ENCODE results near the gene CXCL3. TPM values are rescaled to one million over a fixed set of nuclear protein-coding genes. Genes with fewer than 3 reads are reported as not detected.

The CXCL3 gene
- total RNA-seq (2014; rRNA removed; shearing (Covaris generic)), result 3.6 and 8.3 TPM in 2 replicates
- polyA plus RNA-seq (2016; fragmentation: Nextera tagmentation; extraction: Ambion mirVana), result 15.9 and 19.5 TPM in 2 replicates
- long read RNA-seq, transcript CXCL3-201 (4 exons, 1,075 nt), result major isoform, 7 of 7 reads
- long read RNA-seq, partial matches to known transcripts, result 0 of 7 reads
- long read RNA-seq, other reads (novel, unspliced or antisense), result 0 of 7 reads

DNA sequence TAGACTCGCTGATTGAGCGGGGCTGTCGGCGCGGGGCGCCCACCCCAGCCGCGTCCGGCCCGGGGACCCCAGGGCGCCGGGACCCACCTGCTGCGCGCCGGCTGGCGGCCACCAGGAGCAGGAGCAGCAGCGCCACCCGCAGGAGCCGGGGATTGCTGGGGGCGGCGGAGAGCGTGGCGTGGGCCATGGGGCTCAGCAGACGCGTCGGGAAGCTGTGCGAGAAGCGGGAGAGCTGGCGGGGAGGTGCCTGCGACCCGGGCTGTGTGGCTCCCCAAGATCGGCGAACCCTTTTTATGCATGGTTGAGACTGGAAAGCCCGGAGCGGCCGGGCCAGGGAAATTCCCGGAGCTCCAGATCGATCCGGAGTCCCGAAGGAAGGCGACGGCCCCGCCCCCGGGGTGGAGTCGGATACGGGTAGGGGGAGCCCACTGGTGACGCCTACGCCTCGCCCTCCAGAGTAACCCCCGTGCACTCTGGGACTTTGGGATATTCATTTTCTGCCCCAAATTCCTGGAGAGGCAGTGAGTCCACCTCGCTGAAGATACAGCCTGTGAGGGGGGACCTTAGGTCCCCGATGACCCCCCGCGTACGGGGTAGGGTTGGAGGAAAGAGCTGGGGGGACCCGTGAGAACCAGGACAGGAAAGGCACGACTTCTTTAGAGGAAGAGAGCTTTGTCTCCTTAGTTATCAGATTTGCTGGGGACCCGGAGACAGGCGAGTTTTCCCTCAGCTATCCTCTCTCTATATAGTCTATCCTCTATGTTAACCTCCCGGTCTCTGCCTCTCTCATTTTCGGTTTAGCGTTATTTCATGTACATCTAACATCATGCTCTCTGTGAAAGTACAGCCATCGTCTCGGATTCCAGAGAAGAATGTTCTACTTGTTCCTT is at the start of gene CXCL3:
Gene CXCL3, minus strand, starts transcription at position 265 of the 890 bp plus-strand sequence. Its CDS starts 78 bp downstream, at position 187.
- Histone ChIP-seq H3K27me3 (ENCODE audit: insufficient read depth) (no peaks in the 10 kb centered on the region), H3K36me3 (ENCODE audit: insufficient read depth) (no peaks in the 10 kb centered on the region), H3K9me2 (ENCODE audit: insufficient read depth) (no peaks in the 10 kb centered on the region), H4K20me1 (replicated peaks; ENCODE audit: insufficient read depth) (no peaks in the 10 kb centered on the region), H3F3A (replicated peaks; ENCODE audit: low read depth) (no peaks in the 10 kb centered on the region), H2AFZ (peak within 1 kb of the TSS; percentile 89), H3K27ac (ENCODE audit: low read depth) (no peak within 1 kb of the TSS), H3K79me2 (replicated peaks; ENCODE audit: insufficient read depth) (no peaks in the 10 kb centered on the region), H3K4me1 (ENCODE audit: insufficient read depth) (peaks cover 32% of the 10 kb centered on the region), H3K4me3 (peak within 1 kb of the TSS; percentile 76), H3K4me2 (peak within 1 kb of the TSS; percentile 77)
- Mint-ChIP-seq H3K4me3 (peak within 1 kb of the TSS; percentile 90), H3K27me3 (ENCODE audit: insufficient read depth, low read depth, poor library complexity) (peaks cover 2% of the 10 kb centered on the region), H3K36me3 (ENCODE audit: low read depth) (no peaks in the 10 kb centered on the region; the same call in 1 of the 3 replicates), H3K9me3 (no peaks in the 10 kb centered on the region), H3K27ac (peak within 1 kb of the TSS; percentile 88), H3K4me1 (peaks cover 47% of the 10 kb centered on the region)
- DNase-seq (ENCODE audit: low spot score), result peak; percentile 87
- TF ChIP-seq NANOG (IDR thresholded peaks at IDR 0.05; ENCODE audit: borderline replicate concordance) (no peak), EZH2phosphoT487 (IDR thresholded peaks at IDR 0.05; ENCODE audit: unreplicated experiment) (no peak), JUNB (IDR thresholded peaks at IDR 0.05; ENCODE audit: unreplicated experiment) (no peak), ZNF331 (CRISPR knock-in tag; IDR thresholded peaks at IDR 0.05; ENCODE audit: low read depth) (no peak), POLR2AphosphoS5 (IDR thresholded peaks at IDR 0.05; ENCODE audit: low read depth) (peak; percentile 65), EZH2 (IDR thresholded peaks at IDR 0.05; ENCODE audit: low read depth, unreplicated experiment) (no peak)
- TF ChIP-seq, protein P1, sequence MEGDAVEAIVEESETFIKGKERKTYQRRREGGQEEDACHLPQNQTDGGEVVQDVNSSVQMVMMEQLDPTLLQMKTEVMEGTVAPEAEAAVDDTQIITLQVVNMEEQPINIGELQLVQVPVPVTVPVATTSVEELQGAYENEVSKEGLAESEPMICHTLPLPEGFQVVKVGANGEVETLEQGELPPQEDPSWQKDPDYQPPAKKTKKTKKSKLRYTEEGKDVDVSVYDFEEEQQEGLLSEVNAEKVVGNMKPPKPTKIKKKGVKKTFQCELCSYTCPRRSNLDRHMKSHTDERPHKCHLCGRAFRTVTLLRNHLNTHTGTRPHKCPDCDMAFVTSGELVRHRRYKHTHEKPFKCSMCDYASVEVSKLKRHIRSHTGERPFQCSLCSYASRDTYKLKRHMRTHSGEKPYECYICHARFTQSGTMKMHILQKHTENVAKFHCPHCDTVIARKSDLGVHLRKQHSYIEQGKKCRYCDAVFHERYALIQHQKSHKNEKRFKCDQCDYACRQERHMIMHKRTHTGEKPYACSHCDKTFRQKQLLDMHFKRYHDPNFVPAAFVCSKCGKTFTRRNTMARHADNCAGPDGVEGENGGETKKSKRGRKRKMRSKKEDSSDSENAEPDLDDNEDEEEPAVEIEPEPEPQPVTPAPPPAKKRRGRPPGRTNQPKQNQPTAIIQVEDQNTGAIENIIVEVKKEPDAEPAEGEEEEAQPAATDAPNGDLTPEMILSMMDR (conservative IDR thresholded peaks at IDR 0.05; ENCODE audit: low read depth in 2 of 2), result peak; percentile 24 to 40; a peak in 3 of 4 replicates
- TF ChIP-seq, protein P2, sequence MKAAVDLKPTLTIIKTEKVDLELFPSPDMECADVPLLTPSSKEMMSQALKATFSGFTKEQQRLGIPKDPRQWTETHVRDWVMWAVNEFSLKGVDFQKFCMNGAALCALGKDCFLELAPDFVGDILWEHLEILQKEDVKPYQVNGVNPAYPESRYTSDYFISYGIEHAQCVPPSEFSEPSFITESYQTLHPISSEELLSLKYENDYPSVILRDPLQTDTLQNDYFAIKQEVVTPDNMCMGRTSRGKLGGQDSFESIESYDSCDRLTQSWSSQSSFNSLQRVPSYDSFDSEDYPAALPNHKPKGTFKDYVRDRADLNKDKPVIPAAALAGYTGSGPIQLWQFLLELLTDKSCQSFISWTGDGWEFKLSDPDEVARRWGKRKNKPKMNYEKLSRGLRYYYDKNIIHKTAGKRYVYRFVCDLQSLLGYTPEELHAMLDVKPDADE (IDR thresholded peaks at IDR 0.05), result no peak
- ATAC-seq, result peak; percentile 87

DNA sequence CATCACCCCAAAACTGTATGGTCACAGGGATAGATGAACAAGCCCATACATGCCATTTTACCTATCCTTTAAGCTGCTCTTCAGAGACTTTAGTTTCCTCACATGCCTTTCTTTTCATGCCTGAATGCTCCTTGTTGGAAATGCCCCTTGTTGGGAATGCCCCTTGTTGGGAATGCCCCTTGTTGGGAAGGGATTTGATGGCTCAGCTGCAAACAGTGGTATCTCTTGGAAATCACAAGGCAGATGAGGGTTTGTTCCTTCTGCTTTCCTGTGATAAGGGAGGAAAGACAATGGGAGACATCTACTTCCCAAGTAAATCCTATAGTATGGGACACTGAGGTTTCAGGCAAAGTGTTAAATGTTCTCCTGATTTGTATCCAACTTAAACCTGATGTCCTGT is 49.0 kb upstream of the CXCL3 start:
- Histone ChIP-seq H3K4me2 (no peak overlapping the region), H2AFZ (peak overlapping the region; percentile 90), H3K4me3 (no peak overlapping the region), H3K27ac (ENCODE audit: low read depth) (no peak overlapping the region), H3K27me3 (ENCODE audit: insufficient read depth) (no peaks in the 10 kb centered on the region), H3K36me3 (ENCODE audit: insufficient read depth) (no peaks in the 10 kb centered on the region), H3F3A (replicated peaks; ENCODE audit: low read depth) (no peaks in the 10 kb centered on the region), H4K20me1 (replicated peaks; ENCODE audit: insufficient read depth) (no peaks in the 10 kb centered on the region), H3K79me2 (replicated peaks; ENCODE audit: insufficient read depth) (no peaks in the 10 kb centered on the region), H3K9me2 (ENCODE audit: insufficient read depth) (peaks cover 9% of the 10 kb centered on the region; the same call in 1 of the 2 replicates), H3K4me1 (ENCODE audit: insufficient read depth) (no peaks in the 10 kb centered on the region)
- Mint-ChIP-seq H3K27me3 (ENCODE audit: insufficient read depth, low read depth, poor library complexity) (no peaks in the 10 kb centered on the region), H3K4me3 (no peak overlapping the region), H3K4me1 (no peaks in the 10 kb centered on the region; the same call in 2 of the 3 replicates), H3K9me3 (no peaks in the 10 kb centered on the region), H3K27ac (no peak overlapping the region; the same call in 1 of the 2 replicates), H3K36me3 (ENCODE audit: low read depth) (no peaks in the 10 kb centered on the region)
- DNase-seq (ENCODE audit: low spot score), result no peak
- TF ChIP-seq JUNB (IDR thresholded peaks at IDR 0.05; ENCODE audit: unreplicated experiment), result no peak
- TF ChIP-seq, protein P3, sequence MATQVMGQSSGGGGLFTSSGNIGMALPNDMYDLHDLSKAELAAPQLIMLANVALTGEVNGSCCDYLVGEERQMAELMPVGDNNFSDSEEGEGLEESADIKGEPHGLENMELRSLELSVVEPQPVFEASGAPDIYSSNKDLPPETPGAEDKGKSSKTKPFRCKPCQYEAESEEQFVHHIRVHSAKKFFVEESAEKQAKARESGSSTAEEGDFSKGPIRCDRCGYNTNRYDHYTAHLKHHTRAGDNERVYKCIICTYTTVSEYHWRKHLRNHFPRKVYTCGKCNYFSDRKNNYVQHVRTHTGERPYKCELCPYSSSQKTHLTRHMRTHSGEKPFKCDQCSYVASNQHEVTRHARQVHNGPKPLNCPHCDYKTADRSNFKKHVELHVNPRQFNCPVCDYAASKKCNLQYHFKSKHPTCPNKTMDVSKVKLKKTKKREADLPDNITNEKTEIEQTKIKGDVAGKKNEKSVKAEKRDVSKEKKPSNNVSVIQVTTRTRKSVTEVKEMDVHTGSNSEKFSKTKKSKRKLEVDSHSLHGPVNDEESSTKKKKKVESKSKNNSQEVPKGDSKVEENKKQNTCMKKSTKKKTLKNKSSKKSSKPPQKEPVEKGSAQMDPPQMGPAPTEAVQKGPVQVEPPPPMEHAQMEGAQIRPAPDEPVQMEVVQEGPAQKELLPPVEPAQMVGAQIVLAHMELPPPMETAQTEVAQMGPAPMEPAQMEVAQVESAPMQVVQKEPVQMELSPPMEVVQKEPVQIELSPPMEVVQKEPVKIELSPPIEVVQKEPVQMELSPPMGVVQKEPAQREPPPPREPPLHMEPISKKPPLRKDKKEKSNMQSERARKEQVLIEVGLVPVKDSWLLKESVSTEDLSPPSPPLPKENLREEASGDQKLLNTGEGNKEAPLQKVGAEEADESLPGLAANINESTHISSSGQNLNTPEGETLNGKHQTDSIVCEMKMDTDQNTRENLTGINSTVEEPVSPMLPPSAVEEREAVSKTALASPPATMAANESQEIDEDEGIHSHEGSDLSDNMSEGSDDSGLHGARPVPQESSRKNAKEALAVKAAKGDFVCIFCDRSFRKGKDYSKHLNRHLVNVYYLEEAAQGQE (IDR thresholded peaks at IDR 0.05; ENCODE audit: unreplicated experiment), result no peak
- no peak for ATAC-seq

All from GM23338 (cell line).